Stimulated activated CD4-positive, alpha-beta T cell treated with anti-CD3 and anti-CD28 coated beads, TNF-alpha, amount 100 ng/mL, for 24 hours (primary cell): ENCODE data around the gene CASP12.

Source experiments
- DNase-seq, 3 experiments: peaks; one replicate each; pipeline ENCODE4 v3.0.0-alpha.2; 2020; ENCODE audit warnings: low read depth in 3 of 3

The CASP12 gene

GRCh38 chr11:104892723-104893511 is 5.3 kb downstream of the CASP12 start:
- no peak for DNase-seq

DNA sequence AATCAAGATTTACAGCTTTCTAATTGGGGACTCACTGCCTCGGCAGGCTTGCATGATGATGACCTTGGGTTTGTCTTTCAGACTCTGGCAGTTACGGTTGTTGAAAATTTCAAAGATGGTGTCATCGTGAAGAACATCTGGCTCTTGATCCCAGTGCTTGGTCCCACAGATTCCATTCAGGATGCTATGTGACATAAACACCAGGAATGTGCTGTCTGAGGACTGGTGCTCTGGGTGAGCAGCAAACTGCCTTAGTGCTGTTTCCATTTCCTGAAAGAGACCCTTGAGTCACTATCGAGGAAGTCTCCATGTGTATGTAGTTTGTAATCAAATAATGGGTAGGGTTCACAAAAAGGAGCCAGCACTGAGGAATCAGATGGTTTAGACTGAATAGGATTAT is 7.1 kb downstream of the CASP12 start:
- DNase-seq, result no peak

DNA sequence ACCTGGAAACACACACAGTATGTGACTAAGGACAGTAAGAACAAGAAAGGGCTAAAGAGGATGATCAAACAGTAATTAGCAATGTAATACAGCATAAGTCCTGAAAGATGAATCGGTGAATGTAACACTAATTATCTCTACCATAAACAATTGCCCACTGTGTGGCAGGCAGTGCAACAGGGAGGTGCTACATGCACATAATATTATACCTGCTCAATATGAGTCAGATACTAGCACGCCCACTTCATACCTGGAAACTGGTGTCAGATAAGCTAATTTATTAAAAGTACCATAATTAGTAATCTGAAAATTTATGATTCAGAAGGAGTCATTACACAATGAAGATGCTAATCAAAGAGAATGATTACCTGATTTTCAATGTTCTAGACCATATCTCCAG is 14.9 kb downstream of the CASP12 start:
- no peak for DNase-seq

DNA sequence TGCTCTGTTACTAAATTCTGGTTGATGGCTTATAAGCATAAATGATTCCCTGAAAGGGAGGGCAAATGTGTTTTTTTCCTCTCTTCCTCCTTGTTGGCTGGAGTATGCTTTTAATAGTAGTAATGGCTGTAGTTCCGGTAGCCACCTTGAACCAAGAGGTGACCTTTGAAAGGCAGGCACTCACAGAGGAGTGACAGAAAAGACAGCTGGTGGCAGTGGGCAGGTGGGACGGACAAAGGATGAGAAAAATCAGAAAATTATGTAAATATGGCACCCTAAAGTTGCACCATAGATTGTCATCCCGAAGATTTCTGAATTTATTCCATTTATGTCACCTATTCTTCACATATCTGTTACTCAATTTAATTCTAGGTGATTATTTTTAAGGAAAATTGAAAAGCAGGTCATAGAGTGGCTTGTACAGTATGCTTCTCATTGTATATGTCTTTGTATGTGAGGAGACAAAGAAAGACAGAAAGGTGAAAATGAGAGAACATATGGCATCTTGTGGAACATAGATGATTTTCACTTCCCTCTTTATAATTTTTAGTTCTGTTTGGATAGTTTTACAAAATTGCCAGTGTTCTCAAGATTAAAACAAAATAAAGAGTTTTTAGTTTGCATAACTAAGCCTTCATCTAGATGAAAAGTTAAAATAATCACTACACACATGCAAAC is 17.0 kb downstream of the CASP12 start:
- no peak for DNase-seq

GRCh38 chr11:104879514-104880190 is 18.6 kb downstream of the CASP12 start:
- no peak for DNase-seq

- no peak for DNase-seq
Observed at GRCh38 chr11:104876861-104877431, 21.3 kb downstream of the CASP12 start.

- DNase-seq, result no peak
Observed at GRCh38 chr11:104876324-104876723, 21.9 kb downstream of the CASP12 start.

DNA sequence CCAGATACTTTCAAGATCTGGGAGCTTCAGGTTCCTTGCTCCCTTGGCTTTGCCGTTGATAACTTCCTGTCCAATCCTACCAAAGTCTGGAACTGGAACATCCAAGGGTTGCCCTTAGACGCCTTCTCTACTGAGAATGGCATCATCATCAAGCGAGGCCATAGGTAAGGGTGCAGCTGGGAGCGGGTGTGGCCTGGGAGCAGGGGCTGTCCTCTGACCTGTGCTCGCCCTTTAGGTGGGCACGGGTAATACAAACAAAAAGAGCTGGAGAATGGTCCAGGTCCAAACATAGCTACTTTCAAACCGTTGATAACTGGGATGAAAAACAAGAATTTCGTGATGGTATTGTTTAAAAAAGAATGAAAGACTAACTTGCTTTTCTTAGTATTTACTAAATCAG is 25.0 kb downstream of the CASP12 start:
- no peak for DNase-seq

- no peak for DNase-seq
Observed at GRCh38 chr11:104872393-104872792, 25.9 kb downstream of the CASP12 start.

DNA sequence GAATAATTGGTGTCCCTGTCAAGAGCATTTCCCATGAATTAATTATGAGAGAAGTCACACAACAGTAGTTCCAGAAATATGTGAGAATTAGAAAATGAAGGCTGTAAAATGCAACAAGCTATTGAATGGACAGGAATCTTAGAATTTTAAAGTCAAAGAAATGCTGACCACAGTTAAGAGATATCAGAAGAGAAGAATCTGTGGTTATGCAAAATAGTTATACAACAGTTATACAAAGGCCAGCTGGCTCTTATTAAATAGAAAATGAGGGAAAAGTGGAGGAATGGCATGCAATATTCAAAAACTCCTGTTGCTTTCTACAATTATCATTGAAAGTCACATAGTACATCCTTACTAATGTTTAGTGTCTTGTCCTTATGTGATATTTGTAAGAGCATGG is 27.4 kb downstream of the CASP12 start:
- no peak for DNase-seq

DNA sequence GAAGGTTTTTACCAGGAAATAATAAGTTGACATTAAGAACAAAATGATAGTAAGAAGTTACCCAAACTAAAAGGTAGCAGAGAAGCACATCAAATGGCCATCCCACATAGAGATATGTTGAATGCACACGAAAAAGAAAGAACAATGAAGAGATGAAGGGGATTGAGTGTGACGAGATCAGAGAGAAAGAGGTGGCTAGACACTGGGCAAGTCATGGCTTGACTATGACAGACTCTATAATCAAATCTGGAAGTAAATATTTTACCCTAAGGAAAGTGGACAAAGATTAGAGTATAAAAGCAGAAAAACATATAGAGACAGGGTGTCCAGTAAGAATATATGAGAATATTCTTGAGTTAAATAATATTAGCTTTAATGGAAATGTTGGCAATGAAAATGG is 31.4 kb downstream of the CASP12 start:
- DNase-seq, result no peak

DNA sequence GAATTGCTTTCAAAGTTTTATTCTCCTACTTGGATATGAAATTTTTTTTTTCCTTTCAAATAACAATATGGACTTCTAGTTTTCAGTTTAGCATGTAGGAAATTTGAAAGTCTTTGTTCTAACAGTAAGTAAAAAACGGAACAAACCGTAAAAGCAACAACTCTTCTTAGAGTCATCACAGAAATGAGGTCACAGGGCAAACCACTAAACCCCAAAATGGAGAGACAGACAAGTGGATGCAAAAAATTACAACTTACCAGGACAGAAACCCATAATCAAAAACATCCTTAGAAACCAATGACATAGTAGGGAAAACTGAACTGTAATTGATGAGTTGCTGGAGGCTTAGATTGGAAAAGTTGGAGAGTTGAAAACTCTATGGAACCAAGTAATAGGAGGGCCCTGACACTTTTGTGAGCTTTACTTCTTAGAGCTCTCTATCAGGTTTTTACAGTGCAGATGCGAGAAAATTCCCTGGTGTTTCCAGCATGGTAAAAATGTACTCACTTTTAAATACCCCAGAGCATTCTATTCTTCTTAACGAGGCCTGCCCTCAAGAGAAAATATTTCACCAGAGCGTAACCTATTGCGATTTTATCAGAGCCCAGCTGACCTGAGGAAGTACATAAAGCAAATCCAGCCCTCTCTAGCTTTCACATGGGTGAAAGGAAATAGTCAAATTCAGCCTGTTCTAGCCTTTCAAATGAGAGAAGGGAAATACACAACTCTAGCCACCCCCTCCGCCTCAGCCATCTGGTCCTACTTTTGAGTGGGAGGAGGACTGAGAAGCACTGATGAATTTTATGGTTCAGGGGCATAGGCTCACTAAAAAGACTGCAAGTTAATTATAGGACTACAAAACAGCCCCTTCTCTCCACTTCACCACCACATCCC is 39.1 kb downstream of the CASP12 start:
- DNase-seq, result no peak

DNA sequence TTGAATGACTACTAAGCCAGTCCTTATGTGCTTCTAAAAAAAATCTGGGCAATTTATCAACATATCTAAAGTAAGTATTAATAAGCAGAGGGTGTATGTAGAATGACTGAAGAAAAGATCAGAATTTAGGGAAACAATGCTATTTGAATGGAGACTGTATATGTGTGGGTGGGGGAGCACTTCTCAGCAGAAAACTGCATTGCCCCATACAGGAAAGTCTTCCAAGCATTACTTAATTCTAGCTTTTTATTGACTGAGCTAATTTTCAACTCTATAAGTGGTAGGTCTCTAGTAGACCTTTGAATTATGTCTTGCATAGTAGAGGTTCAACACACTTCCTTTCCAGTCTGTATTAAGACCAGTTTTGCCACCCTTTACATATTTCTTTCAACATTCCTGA is 41.7 kb downstream of the CASP12 start:
- DNase-seq, result no peak

DNA sequence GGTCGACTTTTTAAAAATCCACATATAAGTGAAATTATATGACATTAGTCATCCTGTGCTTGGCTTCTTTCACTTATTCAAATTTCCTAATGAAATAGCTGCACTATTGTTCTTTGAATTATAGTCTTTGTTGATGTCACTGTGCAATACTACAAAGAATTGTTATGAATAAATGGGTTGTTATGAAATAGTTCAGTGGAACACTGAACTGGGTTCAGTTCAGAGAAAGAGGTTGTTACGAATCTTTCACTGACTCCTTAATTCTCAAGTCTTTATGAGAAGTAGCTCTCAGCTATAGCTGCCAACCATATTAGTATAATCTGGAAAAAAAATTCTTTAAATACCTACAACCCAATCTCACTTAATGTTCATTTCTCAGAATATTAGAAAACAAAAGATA is 42.3 kb downstream of the CASP12 start:
- DNase-seq, result no peak

DNA sequence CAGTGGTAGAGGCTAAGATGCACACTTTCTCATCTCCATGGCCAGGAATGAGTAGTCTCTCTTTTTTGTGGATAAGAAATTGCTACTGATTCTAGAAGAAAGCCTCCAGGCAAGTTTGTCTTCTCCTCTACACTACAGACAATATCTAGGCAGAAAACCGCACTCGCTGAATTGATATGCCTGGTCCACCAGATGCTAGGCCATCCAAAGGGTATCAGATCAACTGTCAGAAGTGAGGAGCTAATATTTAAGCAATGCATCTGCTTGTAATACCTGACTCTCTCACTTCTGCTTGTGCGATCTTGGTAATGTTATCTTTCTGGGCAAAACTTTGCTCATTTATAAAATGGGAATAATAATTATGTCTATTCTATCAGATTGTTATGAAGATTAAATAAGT is 45.0 kb downstream of the CASP12 start:
- DNase-seq, result no peak

GRCh38 chr11:104852811-104853210 is 45.4 kb downstream of the CASP12 start:
- no peak for DNase-seq

GRCh38 chr11:104846216-104846615 is 52.0 kb downstream of the CASP12 start:
- no peak for DNase-seq

GRCh38 chr11:104844451-104844850 is 53.8 kb downstream of the CASP12 start:
- no peak for DNase-seq

DNA sequence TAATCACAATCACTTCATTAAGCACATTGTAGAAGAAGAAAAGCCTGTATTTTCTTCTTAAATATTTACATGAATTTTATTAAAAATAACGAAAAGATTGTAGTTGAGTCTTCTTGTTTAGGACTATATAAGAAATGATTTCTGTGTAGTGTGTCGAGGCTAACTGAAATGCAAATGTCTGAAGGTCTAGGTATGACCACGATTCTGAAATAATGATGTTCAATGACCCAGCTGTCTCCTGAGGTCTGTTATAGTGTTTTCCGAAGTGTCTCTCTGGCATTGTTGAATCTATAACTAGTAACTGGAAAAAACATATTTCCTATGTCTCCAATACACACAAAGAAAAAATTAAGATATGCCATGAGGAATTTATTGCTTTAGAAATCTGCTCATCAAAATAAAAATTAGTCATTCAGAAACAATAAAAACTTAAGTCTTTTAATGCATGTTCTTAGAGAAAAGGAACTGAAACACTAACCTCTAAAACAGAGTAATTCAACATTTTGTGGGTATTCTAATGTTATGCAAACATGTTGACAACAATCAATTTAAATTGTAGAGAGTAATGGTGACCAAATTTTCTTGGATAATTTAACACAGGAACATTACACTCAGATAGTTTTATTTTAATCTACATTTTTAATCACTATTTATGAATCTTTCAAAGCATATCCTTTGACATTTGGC is 55.0 kb downstream of the CASP12 start:
- DNase-seq, result no peak

DNA sequence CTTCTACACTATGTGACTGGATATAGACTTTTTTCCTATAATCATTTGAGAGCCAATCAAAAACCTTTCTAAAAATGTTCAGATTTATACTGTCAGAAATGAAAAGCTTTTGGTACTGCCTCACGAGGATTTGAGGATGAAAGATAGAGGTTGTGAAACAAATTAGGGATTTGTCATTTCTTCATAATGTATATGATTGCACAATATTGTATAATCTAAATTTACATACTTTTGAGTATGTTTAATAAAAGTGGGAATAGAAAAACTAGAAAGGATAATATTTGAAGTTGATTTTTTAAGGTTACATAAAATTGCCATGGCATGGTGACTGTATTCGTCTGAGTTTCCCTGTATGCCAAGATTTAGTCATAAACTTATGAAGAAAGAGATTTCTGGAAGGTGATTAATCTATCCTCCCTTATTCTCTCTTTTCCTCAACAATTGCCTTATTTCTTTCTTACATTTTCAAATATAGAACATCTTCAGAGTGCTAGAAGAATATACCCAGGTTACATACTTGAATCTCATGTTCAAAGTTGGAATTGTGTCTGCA is 56.2 kb downstream of the CASP12 start:
- no peak for DNase-seq

DNA sequence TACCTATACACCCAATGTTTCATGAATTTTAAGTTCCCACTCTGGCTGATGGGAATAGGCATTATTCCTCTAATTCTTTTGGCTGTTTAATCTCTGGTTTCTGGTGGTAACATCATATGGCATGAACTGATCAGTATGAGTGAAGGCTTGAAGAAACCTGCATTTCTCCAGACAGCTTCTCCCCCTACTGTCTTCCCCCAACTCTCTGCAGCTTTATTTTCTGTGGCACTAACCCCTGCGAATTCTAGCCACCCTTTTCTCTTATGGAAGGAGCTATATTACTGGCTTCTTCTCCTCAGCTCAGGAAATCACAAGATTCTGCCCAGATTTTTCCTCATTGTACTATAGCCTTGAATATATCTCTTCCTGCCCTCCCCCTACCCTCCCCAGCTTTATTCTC is 57.1 kb downstream of the CASP12 start:
- DNase-seq, result no peak
